CD4-positive, alpha-beta memory T cell (primary cell): Measurements from ENCODE around the gene DEGS1. TPM values are rescaled to one million over a fixed set of nuclear protein-coding genes. Genes with fewer than 3 reads are reported as not detected.

Experiments used
- CTCF ChIA-PET: fragments of 350-600 bp; sonication (Branson Sonifier 250); formaldehyde crosslinking; loops from one replicate; lab custom pipeline; 2021; ENCODE audit warnings: inconsistent platforms; ENCODE audit not compliant: partially characterized antibody; lab: Charles Lee
- POLR2A ChIA-PET: fragments of 350-600 bp; sonication (Branson Sonifier 250); formaldehyde crosslinking; loops from one replicate; lab custom pipeline; 2021; ENCODE audit not compliant: partially characterized antibody; lab: Charles Lee
- DNase-seq, 5 donors: peaks; one replicate each; pipeline versions ENCODE4 v3.0.0 to v3.0.0-alpha.2; 2020 to 2022; ENCODE audit warnings: mixed read lengths in 1 of 5
- H3K27ac ChIP-seq: one replicate; pipeline ENCODE4 v1.7.0; 2013; ENCODE audit warnings: low read depth, low read length
- H3K27me3 ChIP-seq: 2 replicates; pipeline ENCODE4 v1.7.0; 2013; ENCODE audit warnings: mild to moderate bottlenecking, low read length, moderate library complexity; ENCODE audit not compliant: insufficient read depth
- H3K36me3 ChIP-seq: 2 replicates; pipeline ENCODE4 v1.7.0; 2013; ENCODE audit warnings: mild to moderate bottlenecking, low read length, moderate library complexity; ENCODE audit not compliant: insufficient read depth
- H3K4me1 ChIP-seq: 2 replicates; pipeline ENCODE4 v1.7.0; 2013; ENCODE audit warnings: mild to moderate bottlenecking, low read length, moderate library complexity; ENCODE audit not compliant: insufficient read depth
- H3K4me3 ChIP-seq, 2 donors: one replicate each; pipeline ENCODE4 v1.7.0; 2013; ENCODE audit warnings: low read length in 2 of 2, mild to moderate bottlenecking in 1 of 2
- H3K9me3 ChIP-seq, 2 donors: one replicate each; pipeline ENCODE4 v1.7.0; 2013; ENCODE audit warnings: low read length in 2 of 2, control low read depth in 1 of 2; ENCODE audit not compliant: control insufficient read depth in 1 of 2
- H3K27ac Mint-ChIP-seq, 7 donors: one replicate each; pipeline ENCODE4 v1.8.0; 2020 to 2021; ENCODE audit warnings: mixed read lengths in 7 of 7, mild to moderate bottlenecking in 6 of 7, inconsistent platforms in 3 of 7, moderate library complexity in 3 of 7
- H3K27me3 Mint-ChIP-seq, 2 donors: one replicate each; pipeline ENCODE4 v1.8.0; 2020 to 2021; ENCODE audit warnings: mixed read lengths in 2 of 2
- H3K36me3 Mint-ChIP-seq, 2 donors: one replicate each; pipeline ENCODE4 v1.8.0; 2020 to 2021; ENCODE audit warnings: mixed read lengths in 2 of 2, inconsistent platforms in 1 of 2, mild to moderate bottlenecking in 1 of 2
- H3K4me1 Mint-ChIP-seq, 4 donors: one replicate each; pipeline ENCODE4 v1.8.0; 2020 to 2021; ENCODE audit warnings: mixed read lengths in 4 of 4, mild to moderate bottlenecking in 1 of 4
- H3K4me3 Mint-ChIP-seq, 8 donors: one replicate each; pipeline ENCODE4 v1.8.0; 2020 to 2021; ENCODE audit warnings: mixed read lengths in 8 of 8, mild to moderate bottlenecking in 7 of 8, moderate library complexity in 6 of 8, inconsistent platforms in 3 of 8
- H3K9me3 Mint-ChIP-seq, 8 donors: one replicate each; pipeline ENCODE4 v1.8.0; 2020 to 2021; ENCODE audit warnings: mixed read lengths in 8 of 8, mild to moderate bottlenecking in 5 of 8, inconsistent platforms in 3 of 8, moderate library complexity in 1 of 8
- intact Hi-C: fragments of 100-400 bp; cut with micrococcal nuclease; formaldehyde crosslinking; loops from one replicate; pipeline ENCODE4 v1.15.1; 2023
- polyA plus RNA-seq, 2 donors: library from polyadenylated mRNA; unstranded; fragments of 300-500 nt; fragmentation: Illumina TruSeq; gene quantifications; one replicate each; pipeline ENCODE4 v1.2.3, GENCODE V29; 2021
- total RNA-seq, 2 experiments: library from RNA; stranded (reverse); gene quantifications; one replicate each; pipeline ENCODE4 v1.2.3, GENCODE V29; 2021

The DEGS1 gene
- total and polyA plus RNA-seq, 4 experiments from 2014 or later = 58.5 to 137 (median 96.6) TPM

DNA sequence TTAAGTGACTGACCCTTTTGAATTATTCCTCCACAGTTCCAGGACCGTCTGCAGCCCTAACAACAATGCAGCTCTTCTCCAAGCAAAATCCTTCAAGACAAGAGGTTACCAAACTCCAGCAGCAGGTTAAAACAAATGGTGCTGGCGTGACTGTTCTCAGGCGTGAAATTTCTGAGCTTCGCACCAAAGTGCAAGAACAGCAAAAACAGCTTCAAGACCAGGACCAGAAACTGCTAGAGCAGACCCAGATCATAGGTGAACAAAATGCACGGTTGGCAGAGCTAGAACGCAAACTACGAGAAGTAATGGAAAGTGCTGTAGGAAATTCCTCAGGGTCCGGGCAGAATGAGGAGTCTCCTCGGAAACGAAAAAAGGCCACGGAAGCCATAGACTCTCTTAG lies 25.7 kb upstream of the DEGS1 start:
- H3K4me1 Mint-ChIP-seq = peaks cover 0 to 1% (median 0%) of the 10 kb centered on the region in 4 donors
- intact Hi-C loops = no loop called here
- ChIA-PET POLR2A (interaction anchor here (0.5 to 1.8 kb wide), 2 partner anchors 26 to 110 kb away, joined by 4 to 8 read pairs; partner anchors contain the start of gene DEGS1), CTCF (no interaction called here)
- H3K27me3 Mint-ChIP-seq = no peaks in the 10 kb centered on the region
- no peak overlapping the region for H3K27ac ChIP-seq
- no peak overlapping the region for H3K4me3 Mint-ChIP-seq
- H3K9me3 Mint-ChIP-seq = no peaks in the 10 kb centered on the region
- H3K27ac Mint-ChIP-seq = peak overlapping the region in 1 of 7 donors; percentile 57
- peaks cover 14 to 45% of the 10 kb centered on the region in 2 donors for H3K36me3 Mint-ChIP-seq
- H3K27me3 ChIP-seq = no peaks in the 10 kb centered on the region
- no peaks in the 10 kb centered on the region for H3K4me1 ChIP-seq
- no peak for DNase-seq
- no peak overlapping the region for H3K4me3 ChIP-seq
- no peaks in the 10 kb centered on the region for H3K9me3 ChIP-seq
- peaks cover 22% of the 10 kb centered on the region for H3K36me3 ChIP-seq

DNA sequence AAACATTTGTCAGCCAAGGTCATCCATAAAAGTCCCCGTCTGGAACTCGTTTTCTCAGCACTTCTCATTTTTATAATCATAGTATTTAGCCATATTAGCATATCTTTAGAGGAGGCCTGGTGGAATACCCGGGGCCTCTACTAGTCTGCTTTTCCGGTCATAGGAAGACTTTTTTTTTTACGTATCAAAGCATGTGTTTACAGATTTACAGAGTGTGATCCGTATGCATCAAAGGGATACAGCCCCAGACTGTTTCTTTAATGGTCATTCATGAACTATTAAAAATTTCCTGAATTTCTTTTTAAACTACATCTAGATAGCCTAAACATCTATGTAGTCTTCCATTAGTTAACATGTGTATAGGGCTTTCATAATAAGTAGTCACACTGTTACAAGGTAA lies 23.5 kb upstream of the DEGS1 start:
- no peak overlapping the region for H3K27ac ChIP-seq
- CTCF ChIA-PET = interaction anchor here (0.9 to 2.7 kb wide), 2 partner anchors 11 to 23 kb away, joined by 3 to 10 read pairs; partner anchors contain the start of gene DEGS1

DNA sequence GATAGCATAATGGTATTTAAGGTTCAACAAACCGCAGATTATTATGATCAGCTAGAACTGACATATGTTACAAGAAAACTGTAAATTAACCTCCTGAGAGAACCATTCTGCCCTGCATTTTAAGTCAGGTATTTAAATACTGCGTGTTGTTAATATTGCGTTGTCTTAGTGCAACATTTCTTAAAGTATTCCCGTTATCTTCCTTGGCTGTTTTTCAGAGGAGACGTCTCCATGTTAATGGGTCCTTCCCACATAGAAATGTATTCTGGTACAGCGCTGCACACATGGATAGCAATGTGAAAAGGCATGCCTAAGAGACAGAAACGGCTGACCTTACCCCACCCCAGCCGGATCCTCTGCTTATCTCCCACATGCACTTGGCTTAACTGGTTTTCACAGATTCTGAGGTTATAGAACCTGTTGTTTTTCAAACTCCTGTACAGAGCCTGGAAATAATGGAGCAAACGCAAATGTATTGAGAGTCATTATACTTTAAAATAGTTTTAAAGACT lies 22.8 kb upstream of the DEGS1 start:
- Histone ChIP-seq H3K36me3 (peaks cover 22% of the 10 kb centered on the region), H3K4me3 (no peak overlapping the region), H3K9me3 (no peaks in the 10 kb centered on the region), H3K27ac (no peak overlapping the region), H3K27me3 (no peaks in the 10 kb centered on the region), H3K4me1 (no peaks in the 10 kb centered on the region)
- Mint-ChIP-seq H3K9me3 (no peaks in the 10 kb centered on the region), H3K27ac (peak overlapping the region in 1 of 7 donors; percentile 13), H3K27me3 (no peaks in the 10 kb centered on the region), H3K4me1 (peaks cover 0 to 4% (median 2%) of the 10 kb centered on the region in 4 donors), H3K36me3 (peaks cover 14 to 36% of the 10 kb centered on the region in 2 donors), H3K4me3 (no peak overlapping the region)
- POLR2A ChIA-PET = no interaction called here
- intact Hi-C loops = no loop called here
- CTCF ChIA-PET = interaction anchor here (2.7 kb wide), 1 partner anchor 10 kb away, joined by 10 read pairs; no protein-coding TSS in a partner anchor
- DNase-seq = no peak

More for the DNA sequence above, 23.5 kb upstream of the DEGS1 start:
- POLR2A ChIA-PET = no interaction called here
- Mint-ChIP-seq H3K36me3 (peaks cover 14 to 36% of the 10 kb centered on the region in 2 donors), H3K9me3 (no peaks in the 10 kb centered on the region), H3K4me1 (peaks cover 0 to 1% (median under 1%) of the 10 kb centered on the region in 4 donors), H3K27me3 (no peaks in the 10 kb centered on the region), H3K27ac (no peak overlapping the region), H3K4me3 (no peak overlapping the region)
- peaks cover 22% of the 10 kb centered on the region for H3K36me3 ChIP-seq
- no peak overlapping the region for H3K4me3 ChIP-seq
- no peaks in the 10 kb centered on the region for H3K9me3 ChIP-seq
- intact Hi-C loops = no loop called here
- H3K27me3 ChIP-seq = no peaks in the 10 kb centered on the region
- H3K4me1 ChIP-seq = no peaks in the 10 kb centered on the region
- no peak for DNase-seq

DNA sequence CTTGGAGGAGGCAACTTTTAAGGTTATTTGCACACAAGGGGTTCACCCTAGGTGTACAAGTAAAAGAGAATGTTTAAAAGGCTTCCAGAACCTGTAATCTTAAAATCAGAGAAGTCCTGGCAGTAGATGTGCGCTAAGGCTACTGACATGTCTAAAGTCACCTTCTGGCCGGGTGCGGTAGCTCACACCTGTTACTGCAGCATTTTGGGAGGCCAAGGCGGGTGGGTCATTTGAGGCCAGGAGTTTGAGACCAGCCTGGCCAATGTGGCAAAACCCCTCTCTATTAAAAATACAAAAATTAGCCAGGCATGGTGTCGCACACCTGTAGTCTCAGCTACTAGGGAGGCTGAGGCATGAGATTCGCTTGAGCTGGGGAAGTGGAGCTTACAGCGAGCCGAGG lies 20.3 kb upstream of the DEGS1 start:
- Mint-ChIP-seq H3K27ac (no peak overlapping the region), H3K9me3 (no peaks in the 10 kb centered on the region)
- intact Hi-C loops = no loop called here

DNA sequence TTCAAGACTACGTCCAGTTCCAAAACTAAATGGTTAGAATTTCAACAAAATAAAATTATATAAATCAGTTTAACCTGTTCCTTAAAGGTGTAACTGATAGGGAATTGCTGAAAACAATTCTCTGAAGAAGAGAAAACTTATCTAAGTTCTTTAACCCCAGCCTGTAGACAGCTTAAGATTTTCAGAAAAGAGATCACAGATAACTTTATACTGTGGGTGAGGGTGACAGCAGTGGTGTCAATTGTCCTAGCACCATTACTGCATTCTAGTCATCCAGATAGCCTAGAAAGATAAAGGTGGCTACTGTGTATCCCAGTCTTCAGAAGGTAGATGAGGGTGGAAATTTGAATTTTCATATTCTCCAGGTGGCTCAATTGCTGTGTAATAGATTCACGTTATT lies 19.7 kb upstream of the DEGS1 start:
- ChIA-PET CTCF (no interaction called here), POLR2A (no interaction called here)
- DNase-seq = no peak
- peaks cover 6% of the 10 kb centered on the region for H3K36me3 ChIP-seq
- H3K27me3 Mint-ChIP-seq = no peaks in the 10 kb centered on the region
- H3K27me3 ChIP-seq = no peaks in the 10 kb centered on the region
- intact Hi-C loops = no loop called here
- H3K36me3 Mint-ChIP-seq = peaks cover 0 to 16% of the 10 kb centered on the region in 2 donors
- H3K4me1 Mint-ChIP-seq = peaks cover 0 to 4% (median 2%) of the 10 kb centered on the region in 4 donors
- no peak overlapping the region for H3K4me3 Mint-ChIP-seq
- no peak overlapping the region for H3K4me3 ChIP-seq
- no peaks in the 10 kb centered on the region for H3K4me1 ChIP-seq
- H3K9me3 Mint-ChIP-seq = no peaks in the 10 kb centered on the region
- H3K27ac Mint-ChIP-seq = no peak overlapping the region
- H3K9me3 ChIP-seq = no peaks in the 10 kb centered on the region
- no peak overlapping the region for H3K27ac ChIP-seq

More for the DNA sequence above, 20.3 kb upstream of the DEGS1 start:
- no peaks in the 10 kb centered on the region for H3K27me3 ChIP-seq
- peaks cover 10% of the 10 kb centered on the region for H3K36me3 ChIP-seq
- no peak for DNase-seq
- Mint-ChIP-seq H3K27me3 (no peaks in the 10 kb centered on the region), H3K4me1 (peaks cover 0 to 4% (median 2%) of the 10 kb centered on the region in 4 donors), H3K36me3 (peaks cover 3 to 22% of the 10 kb centered on the region in 2 donors), H3K4me3 (no peak overlapping the region)
- no peaks in the 10 kb centered on the region for H3K4me1 ChIP-seq
- no peaks in the 10 kb centered on the region for H3K9me3 ChIP-seq
- H3K27ac ChIP-seq = no peak overlapping the region
- no peak overlapping the region for H3K4me3 ChIP-seq
- ChIA-PET CTCF (interaction anchor here (1.2 kb wide), 1 partner anchor 8 kb away, joined by 5 read pairs; no protein-coding TSS in a partner anchor), POLR2A (no interaction called here)

DNA sequence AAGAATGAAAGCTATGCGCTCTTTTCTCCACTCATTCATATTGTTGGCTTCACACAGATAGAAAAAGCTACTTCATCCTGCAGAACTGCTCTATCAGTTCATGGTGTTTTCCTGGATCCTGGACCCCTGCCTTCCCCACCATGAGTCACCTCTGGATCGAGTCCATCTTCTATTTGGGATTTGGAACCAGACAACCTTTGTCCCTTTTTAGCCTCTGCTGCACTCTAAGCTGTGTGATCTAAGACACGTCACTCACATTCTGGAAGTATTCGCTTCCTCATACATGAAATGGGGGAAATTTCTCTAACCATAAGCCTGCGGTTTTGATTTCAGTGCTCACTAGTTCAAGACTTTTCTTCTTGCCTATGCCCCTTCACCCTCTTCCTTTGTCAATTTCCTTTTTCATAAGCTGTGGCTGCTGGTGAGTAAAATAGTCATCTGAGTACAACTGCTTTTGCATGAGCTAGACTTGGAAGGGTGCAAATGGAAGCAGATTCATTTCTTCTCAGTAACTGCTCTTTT lies 14.1 kb upstream of the DEGS1 start:
- H3K9me3 ChIP-seq = no peaks in the 10 kb centered on the region
- no peaks in the 10 kb centered on the region for H3K36me3 ChIP-seq
- H3K9me3 Mint-ChIP-seq = no peaks in the 10 kb centered on the region
- CTCF ChIA-PET = interaction anchor here (0.6 to 1.7 kb wide), 11 partner anchors 12 to 202 kb away, joined by 3 to 6 read pairs (median 4); partner anchors contain the start of gene DEGS1
- peaks cover 23 to 38% (median 29%) of the 10 kb centered on the region in 4 donors for H3K4me1 Mint-ChIP-seq
- no peaks in the 10 kb centered on the region for H3K36me3 Mint-ChIP-seq
- POLR2A ChIA-PET = interaction anchor here (0.5 to 3.3 kb wide), 7 partner anchors 11 to 939 kb away, joined by 3 to 49 read pairs (median 3); partner anchors contain the start of genes DEGS1, NVL and WDR26
- peak; percentile 62 to 76 (median 68) for DNase-seq
- H3K27me3 Mint-ChIP-seq = no peaks in the 10 kb centered on the region
- peak overlapping the region; percentile 54 to 91 (median 80) for H3K27ac Mint-ChIP-seq
- H3K4me3 Mint-ChIP-seq = peak overlapping the region; percentile 21 to 80 (median 58)
- intact Hi-C loops = loop anchor here (1.0 kb wide), 1 partner anchor 161 kb away; the partner anchor contains the start of gene NVL
- H3K27ac ChIP-seq = no peak overlapping the region
- no peaks in the 10 kb centered on the region for H3K27me3 ChIP-seq
- peaks cover 29% of the 10 kb centered on the region for H3K4me1 ChIP-seq
- H3K4me3 ChIP-seq = no peak overlapping the region

- Mint-ChIP-seq H3K4me1 (peaks cover 22 to 35% (median 29%) of the 10 kb centered on the region in 4 donors), H3K27ac (peak overlapping the region in 5 of 7 donors; percentile 71 to 83 (median 77))
Measured at GRCh38 chr1:224169718-224170270, 13.2 kb upstream of the DEGS1 start.

More at GRCh38 chr1:224169718-224170270, 13.2 kb upstream of the DEGS1 start:
- intact Hi-C loops = loop anchor here (1.0 kb wide), 2 partner anchors 13 to 161 kb away; partner anchors contain the start of gene NVL
- CTCF ChIA-PET = interaction anchor here (0.6 to 1.7 kb wide), 18 partner anchors 8 to 164 kb away, joined by 3 to 10 read pairs (median 4); partner anchors contain the start of gene DEGS1
- Mint-ChIP-seq H3K4me3 (peak overlapping the region in 6 of 8 donors; percentile 4 to 80 (median 68)), H3K36me3 (no peaks in the 10 kb centered on the region), H3K27me3 (no peaks in the 10 kb centered on the region), H3K9me3 (no peaks in the 10 kb centered on the region)
- Histone ChIP-seq H3K4me3 (no peak overlapping the region), H3K27ac (no peak overlapping the region), H3K27me3 (no peaks in the 10 kb centered on the region), H3K4me1 (peaks cover 29% of the 10 kb centered on the region), H3K36me3 (no peaks in the 10 kb centered on the region), H3K9me3 (no peaks in the 10 kb centered on the region)
- DNase-seq = no peak
- POLR2A ChIA-PET = interaction anchor here (0.5 to 3.3 kb wide), 8 partner anchors 10 to 940 kb away, joined by 3 to 49 read pairs (median 3); partner anchors contain the start of genes DEGS1, NVL and WDR26
